ENCODE data around the gene CD28. TPM values are rescaled to one million over a fixed set of nuclear protein-coding genes. Genes with fewer than 3 reads are reported as not detected.
A peak's percentile ranks its signal among the peaks of the same experiment; 100 is the strongest.

The CD28 gene
- total and polyA plus RNA-seq, 2 donors from 2014 or later: 0.37 to 4.7 TPM

- Histone ChIP-seq H3K27me3 (ENCODE audit: control insufficient read depth, insufficient read depth, low read length) (no peaks in the 10 kb centered on the region), H3K36me3 (ENCODE audit: control insufficient read depth in 2 of 3, insufficient read depth in 3 of 3, low read length in 3 of 3) (no peaks in the 10 kb centered on the region), H3K4me3 (ENCODE audit: low read length in 3 of 3) (no peak overlapping the region), H3K4me1 (ENCODE audit: control insufficient read depth in 2 of 3, insufficient read depth in 2 of 3, low read depth in 1 of 3, low read length in 3 of 3) (peaks cover 0 to 2% (median 0%) of the 10 kb centered on the region in 3 donors), H3K9me3 (ENCODE audit: control insufficient read depth in 2 of 3, insufficient read depth in 1 of 3, low read length in 3 of 3) (no peaks in the 10 kb centered on the region), H3K27ac (ENCODE audit: low read depth in 2 of 2, low read length in 2 of 2) (no peak overlapping the region), H3K9ac (ENCODE audit: low read length in 3 of 3) (no peak overlapping the region)
- intact Hi-C loops (cut with DNase I): no loop called here
- DNase-seq (no peak), FAIRE-seq (no peak)
- no peak for TF ChIP-seq CTCF (IDR thresholded peaks at IDR 0.05; ENCODE audit: borderline replicate concordance, extremely low read depth, insufficient read depth)
Measured at GRCh38 chr2:203780231-203780630, 73.8 kb downstream of the CD28 start.

GRCh38 chr2:203781151-203781550 is 74.7 kb downstream of the CD28 start:
- DNase-seq (no peak), FAIRE-seq (no peak)
- Histone ChIP-seq H3K4me1 (ENCODE audit: control insufficient read depth in 2 of 3, insufficient read depth in 2 of 3, low read depth in 1 of 3, low read length in 3 of 3) (peaks cover 0 to 2% (median 0%) of the 10 kb centered on the region in 3 donors), H3K27ac (ENCODE audit: low read depth in 2 of 2, low read length in 2 of 2) (no peak overlapping the region), H3K9me3 (ENCODE audit: control insufficient read depth in 2 of 3, insufficient read depth in 1 of 3, low read length in 3 of 3) (no peaks in the 10 kb centered on the region), H3K9ac (ENCODE audit: low read length in 3 of 3) (no peak overlapping the region), H3K27me3 (ENCODE audit: control insufficient read depth, insufficient read depth, low read length) (no peaks in the 10 kb centered on the region), H3K4me3 (ENCODE audit: low read length in 3 of 3) (no peak overlapping the region), H3K36me3 (ENCODE audit: control insufficient read depth in 2 of 3, insufficient read depth in 3 of 3, low read length in 3 of 3) (no peaks in the 10 kb centered on the region)
- intact Hi-C loops (cut with DNase I): no loop called here
- no peak for TF ChIP-seq CTCF (IDR thresholded peaks at IDR 0.05; ENCODE audit: borderline replicate concordance, extremely low read depth, insufficient read depth)

GRCh38 chr2:203782262-203782976 is 76.0 kb downstream of the CD28 start:
- Histone ChIP-seq H3K9me3 (ENCODE audit: control insufficient read depth in 2 of 3, insufficient read depth in 1 of 3, low read length in 3 of 3) (no peaks in the 10 kb centered on the region), H3K27ac (ENCODE audit: low read depth in 2 of 2, low read length in 2 of 2) (no peak overlapping the region), H3K4me3 (ENCODE audit: low read length in 3 of 3) (no peak overlapping the region), H3K9ac (ENCODE audit: low read length in 3 of 3) (no peak overlapping the region), H3K36me3 (ENCODE audit: control insufficient read depth in 2 of 3, insufficient read depth in 3 of 3, low read length in 3 of 3) (no peaks in the 10 kb centered on the region), H3K4me1 (ENCODE audit: control insufficient read depth in 2 of 3, insufficient read depth in 2 of 3, low read depth in 1 of 3, low read length in 3 of 3) (peaks cover 0 to 2% (median 0%) of the 10 kb centered on the region in 3 donors), H3K27me3 (ENCODE audit: control insufficient read depth, insufficient read depth, low read length) (no peaks in the 10 kb centered on the region)
- FAIRE-seq (no peak), DNase-seq (peak in 4 of 5 donors; percentile 44 to 76 (median 56))
- TF ChIP-seq CTCF (IDR thresholded peaks at IDR 0.05; ENCODE audit: borderline replicate concordance, extremely low read depth, insufficient read depth): peak; percentile 64
- intact Hi-C loops (cut with DNase I): no loop called here

Data from kidney (tissue), 14 donors.